NB4 (cell line): ENCODE data around the gene CNGB1.

Experiments
- POLR2A ChIP-seq: IDR thresholded peaks from 2 replicates; pipeline ENCODE4 v1.6.1; 2011; ENCODE audit warnings: mild to moderate bottlenecking; ENCODE audit not compliant: insufficient read length; ENCODE audit errors: extremely low read depth
- TF ChIP-seq, protein P1 (sequence below): IDR thresholded peaks from one replicate; pipeline ENCODE4 v1.5.1; 2012; ENCODE audit warnings: low read depth, low read length

DNA sequence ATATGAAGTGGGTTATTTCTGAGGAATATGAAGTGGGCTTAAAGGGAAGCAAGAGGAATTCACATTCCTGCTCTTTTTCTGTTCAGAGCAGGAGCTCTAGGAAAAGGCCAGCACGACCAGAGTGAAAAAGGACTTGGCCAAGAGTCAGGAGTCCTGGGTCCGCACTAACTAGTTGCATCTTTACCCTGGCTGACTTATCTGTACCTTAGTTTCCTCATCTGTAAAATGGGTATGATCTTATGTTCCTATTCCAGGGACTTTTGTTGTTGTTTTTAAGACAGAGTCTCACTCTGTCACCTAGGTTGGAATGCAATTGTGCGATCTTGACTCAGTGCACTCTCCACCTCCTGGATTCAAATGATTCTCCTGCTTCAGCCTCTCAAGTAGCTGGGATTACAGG lies 52.5 kb downstream of the CNGB1 start:
- TF ChIP-seq, protein P1, sequence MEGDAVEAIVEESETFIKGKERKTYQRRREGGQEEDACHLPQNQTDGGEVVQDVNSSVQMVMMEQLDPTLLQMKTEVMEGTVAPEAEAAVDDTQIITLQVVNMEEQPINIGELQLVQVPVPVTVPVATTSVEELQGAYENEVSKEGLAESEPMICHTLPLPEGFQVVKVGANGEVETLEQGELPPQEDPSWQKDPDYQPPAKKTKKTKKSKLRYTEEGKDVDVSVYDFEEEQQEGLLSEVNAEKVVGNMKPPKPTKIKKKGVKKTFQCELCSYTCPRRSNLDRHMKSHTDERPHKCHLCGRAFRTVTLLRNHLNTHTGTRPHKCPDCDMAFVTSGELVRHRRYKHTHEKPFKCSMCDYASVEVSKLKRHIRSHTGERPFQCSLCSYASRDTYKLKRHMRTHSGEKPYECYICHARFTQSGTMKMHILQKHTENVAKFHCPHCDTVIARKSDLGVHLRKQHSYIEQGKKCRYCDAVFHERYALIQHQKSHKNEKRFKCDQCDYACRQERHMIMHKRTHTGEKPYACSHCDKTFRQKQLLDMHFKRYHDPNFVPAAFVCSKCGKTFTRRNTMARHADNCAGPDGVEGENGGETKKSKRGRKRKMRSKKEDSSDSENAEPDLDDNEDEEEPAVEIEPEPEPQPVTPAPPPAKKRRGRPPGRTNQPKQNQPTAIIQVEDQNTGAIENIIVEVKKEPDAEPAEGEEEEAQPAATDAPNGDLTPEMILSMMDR: no peak
- no peak for TF ChIP-seq POLR2A
